SK-N-SH (cell line): Measurements from ENCODE around the gene ASCC1.

Experiments used
- EP300 ChIP-seq, 2 experiments: IDR thresholded peaks; 2 replicates each; pipeline versions ENCODE4 v1.4.0 to v1.6.1; 2012; ENCODE audit warnings: borderline replicate concordance in 1 of 2, low read depth in 1 of 2, low read length in 1 of 2
- EZH2phosphoT487 ChIP-seq: fragments of 200-600 bp; sonication (generic); IDR thresholded peaks from 2 replicates; pipeline ENCODE4 v1.6.1; 2017; ENCODE audit warnings: low read depth, mixed run types, mild to moderate bottlenecking, antibody characterized with exemption, moderate library complexity, borderline replicate concordance
- GABPA ChIP-seq: IDR thresholded peaks from 2 replicates; pipeline ENCODE4 v1.4.0; 2012; ENCODE audit warnings: low read depth, mild to moderate bottlenecking
- GATA2 ChIP-seq: sonication (generic); formaldehyde crosslinking; IDR thresholded peaks from 2 replicates; pipeline ENCODE4 v1.5.0; 2020; ENCODE audit warnings: mild to moderate bottlenecking, missing genetic modification reagents
- MAX ChIP-seq: IDR thresholded peaks from 2 replicates; pipeline ENCODE4 v1.4.0; 2012; ENCODE audit warnings: low read depth
- NRF1 ChIP-seq: IDR thresholded peaks from 2 replicates; pipeline ENCODE4 v1.6.1; 2012; ENCODE audit warnings: low read depth, mild to moderate bottlenecking, low read length
- POLR2AphosphoS5 ChIP-seq: IDR thresholded peaks from 2 replicates; pipeline ENCODE4 v1.6.1; 2012; ENCODE audit warnings: low read depth, low read length
- RAD21 ChIP-seq: IDR thresholded peaks from 2 replicates; pipeline ENCODE4 v1.6.1; 2012; ENCODE audit warnings: mild to moderate bottlenecking, low read length
- SMC3 ChIP-seq: IDR thresholded peaks from 2 replicates; pipeline ENCODE4 v1.6.1; 2012; ENCODE audit warnings: low read depth, low read length, improper control_type of control experiment
- TEAD4 ChIP-seq: IDR thresholded peaks from 2 replicates; pipeline ENCODE4 v1.4.0; 2012; ENCODE audit warnings: mild to moderate bottlenecking, borderline replicate concordance; ENCODE audit not compliant: insufficient read depth
- YY1 ChIP-seq: IDR thresholded peaks from 2 replicates; pipeline ENCODE4 v1.4.0; 2012; ENCODE audit warnings: low read depth, mild to moderate bottlenecking
- TF ChIP-seq, protein P1 (sequence below): fragments of 200-600 bp; sonication (generic); IDR thresholded peaks from 2 replicates; pipeline ENCODE4 v1.6.1; 2017; ENCODE audit warnings: antibody characterized with exemption, mild to moderate bottlenecking, moderate library complexity
- TF ChIP-seq, protein P2 (sequence below): IDR thresholded peaks from 2 replicates; pipeline ENCODE4 v1.6.1; 2012; ENCODE audit warnings: mild to moderate bottlenecking, low read depth, low read length, moderate library complexity

DNA sequence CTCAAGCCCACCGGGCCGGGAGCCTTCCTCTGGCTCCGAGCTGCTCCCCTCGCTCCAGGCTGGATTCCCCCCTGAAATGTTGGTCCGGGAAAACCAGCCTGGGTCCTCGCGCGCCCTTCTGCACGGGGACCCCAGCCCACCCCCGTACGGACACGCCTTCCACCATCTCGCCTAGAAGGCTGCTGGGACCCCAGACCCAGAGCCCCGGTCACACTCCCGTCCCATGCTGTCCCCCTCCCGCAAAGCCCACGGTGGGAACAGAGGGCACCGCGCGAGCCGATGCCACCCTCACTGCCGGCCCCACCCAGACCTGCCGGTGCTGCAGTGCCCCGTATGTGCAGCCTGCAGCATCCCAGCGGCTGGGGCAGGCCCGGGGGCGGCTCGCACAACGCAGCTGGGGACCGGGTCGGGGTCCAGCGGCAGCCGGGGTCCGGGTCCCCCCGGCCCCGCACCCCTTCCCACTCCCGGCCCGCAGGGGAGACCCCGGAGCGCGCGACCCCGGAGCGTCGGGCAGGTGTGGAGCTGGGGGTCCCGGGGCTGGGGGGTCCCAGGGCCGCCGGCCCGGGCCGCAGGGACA lies 128.6 kb downstream of the ASCC1 start:
- TF ChIP-seq, protein P1, sequence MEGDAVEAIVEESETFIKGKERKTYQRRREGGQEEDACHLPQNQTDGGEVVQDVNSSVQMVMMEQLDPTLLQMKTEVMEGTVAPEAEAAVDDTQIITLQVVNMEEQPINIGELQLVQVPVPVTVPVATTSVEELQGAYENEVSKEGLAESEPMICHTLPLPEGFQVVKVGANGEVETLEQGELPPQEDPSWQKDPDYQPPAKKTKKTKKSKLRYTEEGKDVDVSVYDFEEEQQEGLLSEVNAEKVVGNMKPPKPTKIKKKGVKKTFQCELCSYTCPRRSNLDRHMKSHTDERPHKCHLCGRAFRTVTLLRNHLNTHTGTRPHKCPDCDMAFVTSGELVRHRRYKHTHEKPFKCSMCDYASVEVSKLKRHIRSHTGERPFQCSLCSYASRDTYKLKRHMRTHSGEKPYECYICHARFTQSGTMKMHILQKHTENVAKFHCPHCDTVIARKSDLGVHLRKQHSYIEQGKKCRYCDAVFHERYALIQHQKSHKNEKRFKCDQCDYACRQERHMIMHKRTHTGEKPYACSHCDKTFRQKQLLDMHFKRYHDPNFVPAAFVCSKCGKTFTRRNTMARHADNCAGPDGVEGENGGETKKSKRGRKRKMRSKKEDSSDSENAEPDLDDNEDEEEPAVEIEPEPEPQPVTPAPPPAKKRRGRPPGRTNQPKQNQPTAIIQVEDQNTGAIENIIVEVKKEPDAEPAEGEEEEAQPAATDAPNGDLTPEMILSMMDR = no peak
- no peak for TF ChIP-seq MAX
- no peak for TF ChIP-seq GATA2
- TF ChIP-seq, protein P2, sequence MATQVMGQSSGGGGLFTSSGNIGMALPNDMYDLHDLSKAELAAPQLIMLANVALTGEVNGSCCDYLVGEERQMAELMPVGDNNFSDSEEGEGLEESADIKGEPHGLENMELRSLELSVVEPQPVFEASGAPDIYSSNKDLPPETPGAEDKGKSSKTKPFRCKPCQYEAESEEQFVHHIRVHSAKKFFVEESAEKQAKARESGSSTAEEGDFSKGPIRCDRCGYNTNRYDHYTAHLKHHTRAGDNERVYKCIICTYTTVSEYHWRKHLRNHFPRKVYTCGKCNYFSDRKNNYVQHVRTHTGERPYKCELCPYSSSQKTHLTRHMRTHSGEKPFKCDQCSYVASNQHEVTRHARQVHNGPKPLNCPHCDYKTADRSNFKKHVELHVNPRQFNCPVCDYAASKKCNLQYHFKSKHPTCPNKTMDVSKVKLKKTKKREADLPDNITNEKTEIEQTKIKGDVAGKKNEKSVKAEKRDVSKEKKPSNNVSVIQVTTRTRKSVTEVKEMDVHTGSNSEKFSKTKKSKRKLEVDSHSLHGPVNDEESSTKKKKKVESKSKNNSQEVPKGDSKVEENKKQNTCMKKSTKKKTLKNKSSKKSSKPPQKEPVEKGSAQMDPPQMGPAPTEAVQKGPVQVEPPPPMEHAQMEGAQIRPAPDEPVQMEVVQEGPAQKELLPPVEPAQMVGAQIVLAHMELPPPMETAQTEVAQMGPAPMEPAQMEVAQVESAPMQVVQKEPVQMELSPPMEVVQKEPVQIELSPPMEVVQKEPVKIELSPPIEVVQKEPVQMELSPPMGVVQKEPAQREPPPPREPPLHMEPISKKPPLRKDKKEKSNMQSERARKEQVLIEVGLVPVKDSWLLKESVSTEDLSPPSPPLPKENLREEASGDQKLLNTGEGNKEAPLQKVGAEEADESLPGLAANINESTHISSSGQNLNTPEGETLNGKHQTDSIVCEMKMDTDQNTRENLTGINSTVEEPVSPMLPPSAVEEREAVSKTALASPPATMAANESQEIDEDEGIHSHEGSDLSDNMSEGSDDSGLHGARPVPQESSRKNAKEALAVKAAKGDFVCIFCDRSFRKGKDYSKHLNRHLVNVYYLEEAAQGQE = no peak
- no peak for TF ChIP-seq TEAD4
- TF ChIP-seq EZH2phosphoT487 = no peak
- TF ChIP-seq POLR2AphosphoS5 = no peak
- no peak for TF ChIP-seq YY1
- TF ChIP-seq GABPA = no peak
- TF ChIP-seq RAD21 = no peak
- no peak for TF ChIP-seq EP300 (IDR thresholded peaks at IDR 0.05; ENCODE audit: borderline replicate concordance in 1 of 2, low read depth in 1 of 2, low read length in 1 of 2)
- TF ChIP-seq SMC3 = no peak
- no peak for TF ChIP-seq NRF1
